Middle frontal gyrus (tissue), 1 donor: ENCODE data around the gene AMN.

Source experiments
- DNase-seq: peaks from one replicate; pipeline ENCODE4 v3.0.0-alpha.2; 2015; ENCODE audit warnings: low spot score; ENCODE audit errors: extremely low spot score

AMN gene

GRCh38 chr14:102927878-102928411, 5.5 kb downstream of the AMN start:
- no peak for DNase-seq

GRCh38 chr14:102928412-102929240, 6.2 kb downstream of the AMN start:
- no peak for DNase-seq

- DNase-seq: no peak
Observed at GRCh38 chr14:102929241-102930137, 7.0 kb downstream of the AMN start.

- no peak for DNase-seq
Observed at GRCh38 chr14:102930138-102930752, 7.8 kb downstream of the AMN start.

- no peak for DNase-seq
Observed at GRCh38 chr14:102930753-102931579, 8.5 kb downstream of the AMN start.

GRCh38 chr14:102931580-102932285, 9.3 kb downstream of the AMN start:
- DNase-seq: no peak

GRCh38 chr14:102932484-102933248, 10.2 kb downstream of the AMN start:
- DNase-seq: no peak

- DNase-seq: no peak
Observed at GRCh38 chr14:102933618-102934231, 11.3 kb downstream of the AMN start.

GRCh38 chr14:102935756-102936155, 13.3 kb downstream of the AMN start:
- DNase-seq: no peak

GRCh38 chr14:102937331-102938175, 15.1 kb downstream of the AMN start:
- no peak for DNase-seq

GRCh38 chr14:102938191-102938590, 15.7 kb downstream of the AMN start:
- no peak for DNase-seq

- DNase-seq: no peak
Observed at GRCh38 chr14:102939329-102939728, 16.9 kb downstream of the AMN start.

GRCh38 chr14:102939820-102940561, 17.5 kb downstream of the AMN start:
- no peak for DNase-seq

- DNase-seq: no peak
Observed at GRCh38 chr14:102940729-102941362, 18.4 kb downstream of the AMN start.

- no peak for DNase-seq
Observed at GRCh38 chr14:102941419-102942011, 19.1 kb downstream of the AMN start.

- no peak for DNase-seq
Observed at GRCh38 chr14:102942069-102942468, 19.6 kb downstream of the AMN start.
